Activated naive CD4-positive, alpha-beta T cell treated with anti-CD3 and anti-CD28 coated beads, Interleukin-2, amount 50 U/mL, for 72 hours (primary cell): ENCODE measurements around the gene DAPK1. TPM values are rescaled to one million over a fixed set of nuclear protein-coding genes. Genes with fewer than 3 reads are reported as not detected.
A peak's percentile ranks its signal among the peaks of the same experiment; 100 is the strongest.
"Not testable (repeated sequence)": the region's sequence is repeated elsewhere in the genome, so short reads cannot be mapped to it uniquely, and the experiment has no call there.

ENCODE experiments used
- ATAC-seq, 2 donors: fragments of 150-1000 bp; cut with Tn5 transposase; 2 replicates each; pipeline ENCODE4 v1.10.0; 2021; ENCODE audit warnings: mild to moderate bottlenecking in 2 of 2, moderate library complexity in 2 of 2
- DNase-seq, 2 donors: peaks; one replicate each; pipeline ENCODE4 v3.0.0; 2021 to 2022; ENCODE audit warnings: low spot score in 2 of 2
- H3K27ac Mint-ChIP-seq, 2 donors: one replicate each; pipeline ENCODE4 v1.8.0; 2022; ENCODE audit warnings: mild to moderate bottlenecking in 2 of 2, mixed read lengths in 2 of 2
- H3K36me3 Mint-ChIP-seq, 2 donors: one replicate each; pipeline ENCODE4 v1.8.0; 2022; ENCODE audit warnings: mixed read lengths in 2 of 2
- H3K9me3 Mint-ChIP-seq, 2 donors: one replicate each; pipeline ENCODE4 v1.8.0; 2022; ENCODE audit warnings: mixed read lengths in 2 of 2
- total RNA-seq, 2 donors: library from RNA; stranded (reverse); gene quantifications; one replicate each; pipeline ENCODE4 v1.2.3, GENCODE V29; 2022

The DAPK1 gene
- total RNA-seq, 2 donors from 2014 or later = 1.6 to 2.3 TPM

DNA sequence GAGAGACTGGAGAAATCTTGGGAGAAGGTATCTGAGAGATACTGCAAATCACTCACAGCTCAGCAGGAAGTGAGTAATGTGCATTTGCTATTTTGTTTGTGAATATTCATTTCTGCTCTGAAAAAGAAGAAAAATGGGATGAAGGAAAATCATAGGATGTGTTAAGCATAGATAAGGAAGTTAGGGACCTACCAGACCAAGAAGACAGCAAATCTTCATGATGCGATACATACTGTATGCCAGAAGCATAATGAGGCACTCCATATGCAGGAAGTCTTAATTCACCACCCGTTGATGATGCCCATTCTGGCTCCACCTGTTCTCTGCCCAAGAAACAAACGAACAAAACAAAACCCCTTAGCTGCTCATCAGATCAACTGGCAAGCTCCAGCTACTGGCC lies 6.1 kb upstream of the DAPK1 start:
- DNase-seq = no peak
- no peak for ATAC-seq
- no peaks in the 10 kb centered on the region for H3K9me3 Mint-ChIP-seq
- H3K27ac Mint-ChIP-seq = no peak overlapping the region
- H3K36me3 Mint-ChIP-seq = no peaks in the 10 kb centered on the region

DNA sequence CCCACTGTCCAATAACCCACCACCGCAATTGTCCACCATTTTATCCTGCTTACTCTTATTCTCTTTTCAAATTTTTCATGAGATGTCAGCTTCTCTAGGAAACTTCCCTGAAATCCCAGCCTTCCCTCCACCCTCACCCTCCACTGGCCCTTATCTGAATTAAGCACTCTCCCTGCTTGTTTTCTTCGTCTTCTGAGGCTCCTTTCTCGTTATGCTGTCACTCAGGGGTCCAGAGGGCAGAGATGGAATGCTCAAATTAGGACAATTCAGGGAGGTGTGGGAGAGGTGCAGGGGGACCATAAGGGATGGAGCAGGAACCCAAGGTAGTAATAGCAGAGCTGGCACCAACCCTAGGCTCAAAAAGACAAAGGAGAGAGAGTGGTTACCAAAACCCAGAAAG lies 5.0 kb upstream of the DAPK1 start:
- ATAC-seq (no peak), DNase-seq (no peak)
- Mint-ChIP-seq H3K27ac (no peak overlapping the region), H3K36me3 (no peaks in the 10 kb centered on the region), H3K9me3 (no peaks in the 10 kb centered on the region)

DNA sequence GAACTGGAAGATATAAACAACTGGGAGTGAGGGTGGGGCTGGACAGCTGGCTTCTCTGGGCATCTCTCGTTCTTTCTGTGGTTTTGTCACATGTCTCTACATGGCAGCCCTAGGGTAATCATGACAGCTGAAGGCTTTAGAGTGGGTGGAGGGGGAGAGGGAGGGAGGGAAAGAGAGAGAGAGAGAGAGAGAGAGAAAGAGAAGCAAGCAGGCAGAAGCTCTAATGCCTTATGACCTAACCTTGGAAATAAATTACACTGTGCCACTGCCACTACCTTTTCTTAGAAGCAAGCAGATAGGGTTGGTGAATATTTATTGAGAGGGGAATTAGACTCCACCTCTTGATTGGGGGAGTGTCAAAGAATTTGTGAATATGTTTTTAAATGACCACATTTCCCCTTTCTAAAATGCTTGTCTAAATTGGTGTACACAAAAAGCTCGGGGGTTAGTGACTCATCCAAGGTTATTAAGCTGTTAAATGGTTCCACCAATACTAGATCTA lies 2.6 kb upstream of the DAPK1 start:
- ATAC-seq (no peak), DNase-seq (no peak)
- Mint-ChIP-seq H3K36me3 (no peaks in the 10 kb centered on the region), H3K27ac (no peak overlapping the region), H3K9me3 (no peaks in the 10 kb centered on the region)

DNA sequence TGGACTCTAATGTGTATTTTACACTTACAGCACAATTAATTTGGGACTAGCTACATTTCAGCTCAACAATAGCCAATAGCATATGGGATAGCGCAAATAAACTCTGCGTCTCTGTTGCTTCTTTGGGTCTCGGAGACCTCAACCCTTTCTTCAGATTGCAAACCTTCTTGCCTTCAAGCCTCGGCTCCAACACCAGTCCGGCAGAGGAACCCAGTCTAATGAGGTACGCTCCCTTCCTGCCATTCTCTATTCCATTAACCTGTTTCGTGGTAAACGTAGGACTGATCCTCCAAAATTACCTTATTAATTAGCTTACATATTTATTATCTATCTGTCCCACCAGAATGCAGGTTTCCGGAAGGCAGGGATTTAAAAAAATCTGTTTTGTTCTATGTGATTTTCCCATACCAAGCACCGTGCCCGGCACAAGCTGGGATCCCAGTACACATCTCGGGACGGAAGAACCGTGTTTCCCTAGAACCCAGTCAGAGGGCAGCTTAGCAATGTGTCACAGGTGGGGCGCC lies 525 bp upstream of the DAPK1 start:
- H3K27ac Mint-ChIP-seq = no peak overlapping the region
- no peak for DNase-seq
- no peak for ATAC-seq
- no peaks in the 10 kb centered on the region for H3K9me3 Mint-ChIP-seq
- H3K36me3 Mint-ChIP-seq = no peaks in the 10 kb centered on the region

DNA sequence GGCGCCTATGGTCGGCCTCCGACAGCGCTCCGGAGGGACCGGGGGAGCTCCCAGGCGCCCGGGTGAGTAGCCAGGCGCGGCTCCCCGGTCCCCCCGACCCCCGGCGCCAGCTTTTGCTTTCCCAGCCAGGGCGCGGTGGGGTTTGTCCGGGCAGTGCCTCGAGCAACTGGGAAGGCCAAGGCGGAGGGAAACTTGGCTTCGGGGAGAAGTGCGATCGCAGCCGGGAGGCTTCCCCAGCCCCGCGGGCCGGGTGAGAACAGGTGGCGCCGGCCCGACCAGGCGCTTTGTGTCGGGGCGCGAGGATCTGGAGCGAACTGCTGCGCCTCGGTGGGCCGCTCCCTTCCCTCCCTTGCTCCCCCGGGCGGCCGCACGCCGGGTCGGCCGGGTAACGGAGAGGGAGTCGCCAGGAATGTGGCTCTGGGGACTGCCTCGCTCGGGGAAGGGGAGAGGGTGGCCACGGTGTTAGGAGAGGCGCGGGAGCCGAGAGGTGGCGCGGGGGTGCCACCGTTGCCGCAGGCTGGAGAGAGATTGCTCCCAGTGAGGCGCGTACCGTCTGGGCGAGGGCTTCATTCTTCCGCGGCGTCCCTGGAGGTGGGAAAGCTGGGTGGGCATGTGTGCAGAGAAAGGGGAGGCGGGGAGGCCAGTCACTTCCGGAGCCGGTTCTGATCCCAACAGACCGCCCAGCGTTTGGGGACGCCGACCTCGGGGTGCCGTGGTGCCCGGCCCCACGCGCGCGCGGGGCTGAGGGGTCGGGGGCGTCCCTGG lies 561 bp downstream of the DAPK1 start:
- DNase-seq (peak in 1 of 2 donors; percentile 20), ATAC-seq (peak; percentile 22 to 53)
- Mint-ChIP-seq H3K9me3 (no peaks in the 10 kb centered on the region), H3K36me3 (no peaks in the 10 kb centered on the region), H3K27ac (no peak overlapping the region)

DNA sequence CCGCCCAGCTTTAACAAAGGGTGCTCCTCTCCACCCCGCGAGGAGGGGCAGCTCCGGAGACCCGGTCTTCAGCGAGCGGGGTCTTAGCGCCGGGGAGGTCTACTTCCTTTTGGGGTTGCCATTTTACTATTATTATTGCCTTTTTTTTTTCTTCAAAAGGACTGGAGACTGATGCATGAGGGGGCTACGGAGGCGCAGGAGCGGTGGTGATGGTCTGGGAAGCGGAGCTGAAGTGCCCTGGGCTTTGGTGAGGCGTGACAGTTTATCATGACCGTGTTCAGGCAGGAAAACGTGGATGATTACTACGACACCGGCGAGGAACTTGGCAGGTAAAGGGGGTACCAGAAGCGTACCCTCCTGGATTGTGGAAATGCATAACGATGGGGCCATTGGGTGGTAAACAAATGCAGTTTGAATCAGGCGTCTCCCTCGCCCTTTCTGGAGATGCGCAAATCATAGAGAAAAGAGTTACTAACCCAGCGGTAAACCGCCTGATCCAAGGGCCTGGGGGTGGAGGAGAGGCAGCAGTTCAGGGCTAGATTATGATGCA lies 1.2 kb downstream of the DAPK1 start:
- no peaks in the 10 kb centered on the region for H3K36me3 Mint-ChIP-seq
- ATAC-seq = peak; percentile 33 to 39
- DNase-seq = peak in 1 of 2 donors; percentile 10
- no peaks in the 10 kb centered on the region for H3K9me3 Mint-ChIP-seq
- H3K27ac Mint-ChIP-seq = peak overlapping the region in 1 of 2 donors; percentile 55

DNA sequence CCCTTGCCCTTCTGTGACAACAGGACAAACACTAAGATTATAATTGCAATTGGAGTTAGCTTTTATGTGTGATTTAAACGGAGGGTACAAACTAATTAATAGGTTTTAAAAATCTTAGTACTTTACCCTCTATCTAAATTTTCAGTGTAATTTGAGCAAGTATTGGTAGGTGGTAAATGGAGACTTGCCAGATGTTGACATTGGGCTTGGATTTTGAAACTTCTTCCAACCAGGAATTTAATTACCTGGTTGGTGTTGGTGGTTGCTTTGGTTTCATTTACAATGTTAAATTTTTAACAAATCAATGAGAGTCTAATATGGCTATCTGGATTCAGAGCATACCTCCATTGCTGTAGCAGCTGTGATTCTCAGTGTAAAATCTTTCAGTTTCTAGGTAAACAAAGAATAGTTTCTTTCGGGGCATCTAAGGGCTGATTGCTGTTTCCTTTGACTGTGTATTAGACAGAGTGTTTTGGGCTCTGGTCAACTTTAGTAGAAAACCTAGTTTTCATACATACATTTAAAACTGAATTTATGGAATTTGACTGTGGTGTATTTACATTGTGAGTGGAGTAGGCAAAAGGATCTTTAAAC lies 1.9 kb downstream of the DAPK1 start:
- Mint-ChIP-seq H3K27ac (no peak overlapping the region), H3K36me3 (no peaks in the 10 kb centered on the region), H3K9me3 (no peaks in the 10 kb centered on the region)
- no peak for ATAC-seq
- no peak for DNase-seq

DNA sequence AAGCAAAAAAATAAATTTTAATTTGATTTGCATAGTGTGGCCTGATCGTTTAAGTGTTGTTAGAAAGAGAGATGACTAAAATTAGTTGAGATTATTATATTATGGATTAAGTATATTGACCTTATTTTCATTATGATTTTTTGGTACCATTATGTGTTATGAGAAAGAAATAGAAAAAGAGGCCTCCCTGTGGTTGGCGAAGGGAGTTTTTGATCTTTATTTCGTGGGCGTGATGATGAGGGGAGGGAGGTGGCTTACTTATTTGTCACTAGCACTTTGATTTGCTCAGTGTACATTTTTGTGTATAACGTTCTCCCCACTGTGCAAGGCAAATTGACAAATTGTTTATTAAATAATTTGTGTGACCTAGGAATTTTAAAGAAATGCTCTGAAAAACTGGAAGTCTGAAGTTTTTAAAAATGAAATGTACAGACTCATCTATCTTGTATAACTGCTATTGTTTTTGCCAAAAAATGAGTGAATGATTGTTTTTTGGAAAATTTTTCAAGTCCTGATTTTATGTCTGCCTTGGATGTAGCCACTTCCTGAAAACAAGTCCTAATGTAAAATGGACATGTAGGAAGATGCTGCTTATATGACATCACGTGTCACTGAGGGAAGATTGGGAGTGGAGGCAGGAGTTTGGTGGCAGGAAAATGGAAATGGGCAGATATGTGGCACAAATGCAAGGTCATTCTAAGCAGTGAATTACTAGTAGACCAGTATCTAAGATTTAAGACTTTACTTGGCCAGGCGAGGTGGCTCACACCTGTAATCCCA lies 3.0 kb downstream of the DAPK1 start:
- no peaks in the 10 kb centered on the region for H3K9me3 Mint-ChIP-seq
- H3K27ac Mint-ChIP-seq = peak overlapping the region in 1 of 2 donors; percentile 16
- H3K36me3 Mint-ChIP-seq = no peaks in the 10 kb centered on the region
- peak in 1 of 2 donors; percentile 71 for ATAC-seq
- DNase-seq = peak in 1 of 2 donors; percentile 15

DNA sequence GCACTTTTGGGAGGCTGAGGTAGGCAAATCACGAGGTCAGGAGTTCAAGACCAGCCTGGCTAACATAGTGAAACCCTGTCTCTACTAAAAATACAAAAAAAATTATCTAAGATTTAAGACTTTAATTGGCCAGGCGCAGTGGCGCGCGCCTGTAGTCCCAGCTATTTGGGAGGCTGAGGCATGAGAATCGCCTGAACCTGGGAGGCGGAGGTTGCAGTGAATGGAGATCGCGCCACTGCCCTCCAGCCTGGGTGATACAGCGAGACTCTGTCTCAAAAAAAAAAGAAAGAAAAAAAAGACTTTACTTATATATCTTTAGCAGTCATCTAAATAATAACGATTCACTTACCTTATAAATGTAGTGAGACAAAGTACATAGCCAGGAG lies 3.6 kb downstream of the DAPK1 start:
- not testable (repeated sequence) for DNase-seq, H3K27ac Mint-ChIP-seq, H3K36me3 Mint-ChIP-seq, ATAC-seq, H3K9me3 Mint-ChIP-seq

DNA sequence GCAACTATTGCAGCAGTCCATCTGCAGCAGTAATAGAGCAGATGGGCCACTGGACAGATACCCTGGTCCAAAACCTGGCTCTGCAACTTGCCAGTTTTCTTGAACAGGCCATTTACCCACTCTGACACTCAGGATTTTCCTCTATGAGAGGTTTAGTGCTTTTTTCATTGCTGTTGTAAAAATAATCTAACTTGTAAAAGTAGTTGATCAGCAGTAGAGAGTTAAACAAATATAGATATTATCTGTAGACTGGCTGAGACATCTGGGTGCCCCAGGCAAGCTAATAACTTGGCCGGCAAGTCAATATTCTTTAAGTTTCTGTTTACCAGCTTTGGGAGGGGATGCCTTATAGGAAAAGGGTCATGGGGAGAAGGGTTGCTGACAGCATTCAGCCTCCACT lies 4.1 kb downstream of the DAPK1 start:
- H3K36me3 Mint-ChIP-seq = no peaks in the 10 kb centered on the region
- no peak for ATAC-seq
- no peak for DNase-seq
- H3K27ac Mint-ChIP-seq = no peak overlapping the region
- no peaks in the 10 kb centered on the region for H3K9me3 Mint-ChIP-seq

DNA sequence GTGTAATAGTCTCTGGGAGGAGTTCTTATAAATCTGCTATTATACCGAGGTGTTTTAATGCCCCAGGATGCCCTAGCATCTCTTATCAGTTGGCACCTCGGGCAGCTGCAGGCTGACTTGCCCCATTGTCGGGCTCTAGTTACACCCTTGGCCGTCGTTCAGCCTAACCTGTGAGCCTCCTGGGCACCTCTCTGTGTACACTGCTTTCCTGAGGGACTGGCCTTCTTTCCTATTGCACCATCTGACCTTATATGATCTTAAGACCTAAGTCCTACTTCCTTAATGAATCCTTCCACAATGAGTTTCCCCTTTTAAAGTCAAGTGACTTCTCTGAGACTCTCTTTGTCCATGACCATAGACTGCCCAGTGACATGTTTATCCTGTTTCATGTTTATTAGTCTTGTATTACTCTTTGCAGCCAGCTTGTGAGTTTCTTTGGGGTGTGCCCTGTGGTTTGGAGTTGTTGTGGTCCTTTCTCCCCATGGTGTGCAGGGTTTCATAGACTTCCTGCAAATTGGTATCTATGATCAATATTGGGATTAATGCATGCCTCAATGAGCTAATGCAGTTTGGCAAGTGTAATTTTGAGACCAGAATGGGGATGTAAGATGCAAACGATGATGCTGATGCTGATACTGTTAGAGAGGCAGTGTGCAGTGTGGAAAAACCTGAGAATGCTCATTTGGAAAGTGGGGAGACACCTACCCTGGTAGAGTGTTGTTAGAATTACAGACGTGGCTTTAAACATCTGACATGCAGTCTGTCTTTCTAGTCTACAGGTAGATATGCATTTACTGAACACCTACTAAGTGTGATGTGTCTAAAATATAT lies 4.9 kb downstream of the DAPK1 start:
- no peak overlapping the region for H3K27ac Mint-ChIP-seq
- ATAC-seq (no peak), DNase-seq (no peak)
- no peaks in the 10 kb centered on the region for H3K36me3 Mint-ChIP-seq
- no peaks in the 10 kb centered on the region for H3K9me3 Mint-ChIP-seq

DNA sequence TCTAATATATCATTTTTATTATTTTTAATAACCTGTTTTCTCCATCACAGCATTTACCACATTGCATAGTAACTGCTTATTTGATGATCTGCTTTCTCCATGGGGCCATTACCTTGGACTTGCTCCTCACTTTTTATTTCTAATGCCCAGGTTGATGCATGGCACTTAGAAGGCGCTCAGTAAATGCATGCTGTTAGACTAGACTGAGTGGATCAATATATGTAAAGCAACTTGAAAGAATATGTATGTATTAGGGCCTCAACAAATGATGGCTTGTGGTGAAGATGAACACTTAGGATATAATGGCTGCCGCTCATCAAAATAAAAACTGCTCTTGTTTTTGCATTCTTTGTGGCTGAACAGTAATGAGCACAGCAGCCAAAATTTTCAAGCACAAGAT lies 5.8 kb downstream of the DAPK1 start:
- H3K36me3 Mint-ChIP-seq = no peaks in the 10 kb centered on the region
- H3K9me3 Mint-ChIP-seq = no peaks in the 10 kb centered on the region
- H3K27ac Mint-ChIP-seq = peak overlapping the region in 1 of 2 donors; percentile 44
- DNase-seq (no peak), ATAC-seq (no peak)

DNA sequence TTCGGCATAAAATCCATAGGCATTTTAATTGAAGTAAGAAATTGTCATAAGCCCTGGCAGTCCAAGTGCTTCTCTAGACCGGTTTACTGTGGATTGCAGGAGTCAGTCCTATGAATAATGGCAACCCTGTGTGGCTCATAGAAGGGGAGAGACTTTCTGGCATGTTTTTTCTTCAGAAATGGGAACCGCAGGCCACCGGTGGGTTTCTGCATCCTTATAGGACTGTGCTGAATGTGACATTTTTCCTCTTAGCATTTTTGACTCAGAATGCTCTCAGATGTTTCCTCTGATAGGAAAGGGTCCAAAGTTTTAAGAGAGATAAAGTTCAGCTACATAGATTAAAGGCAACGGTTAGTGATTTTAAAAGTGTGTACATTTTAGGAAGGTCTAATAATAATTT lies 6.3 kb downstream of the DAPK1 start:
- no peak for ATAC-seq
- no peaks in the 10 kb centered on the region for H3K36me3 Mint-ChIP-seq

DNA sequence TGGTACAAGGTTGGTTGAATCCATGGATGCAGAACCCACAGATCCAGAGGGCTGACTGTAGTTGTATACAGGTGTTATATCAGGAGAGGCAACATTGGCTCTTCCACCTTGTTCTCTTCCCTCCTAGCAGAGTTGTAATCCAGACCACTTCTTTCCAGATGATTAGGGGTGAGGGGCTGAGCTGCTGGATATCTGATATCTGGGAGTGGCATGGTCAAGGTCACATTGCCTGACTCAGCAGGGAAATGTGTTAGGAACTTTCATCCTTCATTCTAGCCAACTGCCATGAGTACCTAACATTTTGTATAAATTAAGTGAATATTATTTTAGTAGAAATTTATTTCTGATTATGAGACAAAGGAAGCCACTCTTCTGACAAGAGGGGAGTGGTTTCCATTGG lies 7.3 kb downstream of the DAPK1 start:
- Mint-ChIP-seq H3K27ac (no peak overlapping the region), H3K36me3 (no peaks in the 10 kb centered on the region), H3K9me3 (no peaks in the 10 kb centered on the region)
- DNase-seq = no peak
- ATAC-seq = no peak

More for the DNA sequence above, 6.3 kb downstream of the DAPK1 start:
- Mint-ChIP-seq H3K27ac (no peak overlapping the region), H3K9me3 (no peaks in the 10 kb centered on the region)
- DNase-seq = no peak

DNA sequence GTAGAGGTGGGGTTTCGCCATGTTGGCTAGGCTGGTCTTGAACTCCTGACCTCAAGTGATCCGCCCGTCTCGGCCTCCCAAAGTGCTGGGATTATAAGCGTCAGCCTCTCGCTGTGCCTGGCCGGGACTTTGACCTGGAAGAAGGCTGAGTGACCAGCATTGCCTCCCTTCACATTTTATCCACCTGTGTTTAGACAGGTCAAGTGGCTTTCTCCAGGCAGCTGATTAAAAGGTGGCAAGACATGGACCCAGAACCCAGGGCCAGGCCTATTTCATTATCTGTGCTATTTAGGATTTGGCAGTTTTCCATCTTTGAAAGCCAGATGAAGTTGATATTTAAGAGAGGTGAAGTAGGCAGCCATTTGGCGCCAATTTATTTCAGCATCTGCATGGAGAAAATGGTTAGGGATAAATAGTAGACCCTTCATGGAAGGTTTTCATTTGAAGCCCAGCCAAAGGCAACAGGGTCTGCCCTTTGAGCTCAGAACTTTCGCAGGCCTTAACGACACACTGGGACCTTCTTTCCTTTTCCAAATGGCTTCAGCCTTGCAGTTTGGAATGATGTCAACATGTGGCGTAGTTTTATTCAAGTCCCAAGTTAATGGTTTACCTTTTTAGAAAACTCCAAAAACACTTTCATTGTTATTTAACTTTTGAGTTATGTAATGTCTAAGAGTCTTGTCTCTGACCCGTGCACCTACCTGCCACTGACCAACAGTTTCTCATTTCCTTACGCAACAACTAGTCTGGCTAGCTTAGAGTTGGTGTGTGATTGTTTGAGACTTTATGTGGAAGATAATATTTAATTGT lies 8.4 kb downstream of the DAPK1 start:
- Mint-ChIP-seq H3K36me3 (no peaks in the 10 kb centered on the region), H3K9me3 (no peaks in the 10 kb centered on the region), H3K27ac (no peak overlapping the region)
- DNase-seq (no peak), ATAC-seq (no peak)
